Fibroblast of mammary gland (primary cell): ENCODE results near the gene DOP1B.

Experiments
- DNase-seq: peaks from one replicate; pipeline ENCODE4 v3.0.0-alpha.2; 2010; ENCODE audit warnings: low read depth
- H3K4me3 ChIP-seq: 2 replicates; pipeline ENCODE4 v1.5.1; 2011; ENCODE audit warnings: low read depth, mild to moderate bottlenecking, low read length, moderate library complexity; ENCODE audit not compliant: control insufficient read depth
- CTCF ChIP-seq: conservative IDR thresholded peaks from 2 replicates; pipeline ENCODE4 v1.5.1; 2011; ENCODE audit warnings: low read depth, low read length, inconsistent platforms; ENCODE audit not compliant: control insufficient read depth, insufficient read depth

The DOP1B gene

GRCh38 chr21:36156815-36157670 lies at the start of gene DOP1B:
Gene DOP1B (plus strand): TSS chr21:36156824. CDS start chr21:36164734, 7,910 bp downstream.
- TF ChIP-seq CTCF, result no peak
- no peak for DNase-seq
- peak within 1 kb of the TSS; percentile 66 for H3K4me3 ChIP-seq

- DNase-seq, result no peak
- no peak overlapping the region for H3K4me3 ChIP-seq
- TF ChIP-seq CTCF, result no peak
Measured at GRCh38 chr21:36109868-36110267, 46.8 kb upstream of the DOP1B start.

- TF ChIP-seq CTCF, result no peak
- H3K4me3 ChIP-seq, result no peak overlapping the region
- DNase-seq, result no peak
Measured at GRCh38 chr21:36111238-36111637, 45.4 kb upstream of the DOP1B start.

- no peak for DNase-seq
- TF ChIP-seq CTCF, result no peak
- no peak overlapping the region for H3K4me3 ChIP-seq
Measured at GRCh38 chr21:36113647-36114428, 42.8 kb upstream of the DOP1B start.

GRCh38 chr21:36115138-36115730 lies 41.4 kb upstream of the DOP1B start:
- TF ChIP-seq CTCF, result no peak
- no peak for DNase-seq
- H3K4me3 ChIP-seq, result no peak overlapping the region

- no peak for DNase-seq
- TF ChIP-seq CTCF, result no peak
- no peak overlapping the region for H3K4me3 ChIP-seq
Measured at GRCh38 chr21:36117286-36117741, 39.3 kb upstream of the DOP1B start.
